22Rv1 (cell line): Measurements from ENCODE around the gene MAGED2.

Source experiments
- CTCF ChIP-seq: fragments of 450-650 bp; IDR thresholded peaks from 2 replicates; pipeline ENCODE4 v1.5.1; 2017; ENCODE audit warnings: mild to moderate bottlenecking
- ZFX ChIP-seq: fragments of 450-650 bp; IDR thresholded peaks from 2 replicates; pipeline ENCODE4 v1.6.1; 2017; ENCODE audit warnings: antibody characterized with exemption, borderline replicate concordance

- TF ChIP-seq CTCF (no peak), ZFX (no peak)
Measured at GRCh38 chrX:54758114-54759055, 49.2 kb upstream of the MAGED2 start.
